Parathyroid adenoma (tissue), 2 donors: Measurements from ENCODE around the gene LIG1.

Source experiments
- H2AFZ ChIP-seq: fragments of 300-600 bp; sonication (generic); one replicate; pipeline ENCODE4 v1.7.0; 2017; ENCODE audit warnings: antibody characterized with exemption, mild to moderate bottlenecking
- H3K27ac ChIP-seq: fragments of 300-600 bp; sonication (generic); one replicate; pipeline ENCODE4 v1.7.0; 2017
- H3K27me3 ChIP-seq: fragments of 300-600 bp; sonication (generic); one replicate; pipeline ENCODE4 v1.7.0; 2017; ENCODE audit warnings: low read length; ENCODE audit not compliant: control insufficient read depth, insufficient read depth
- H3K36me3 ChIP-seq: fragments of 300-600 bp; sonication (generic); one replicate; pipeline ENCODE4 v1.7.0; 2017; ENCODE audit warnings: low read length; ENCODE audit not compliant: control insufficient read depth, insufficient read depth
- H3K4me1 ChIP-seq: fragments of 300-600 bp; sonication (generic); one replicate; pipeline ENCODE4 v1.7.0; 2017; ENCODE audit warnings: control low read depth
- H3K4me2 ChIP-seq: fragments of 300-600 bp; sonication (generic); one replicate; pipeline ENCODE4 v1.7.0; 2017; ENCODE audit warnings: low read length
- H3K4me3 ChIP-seq: fragments of 300-600 bp; sonication (generic); one replicate; pipeline ENCODE4 v1.7.0; 2017; ENCODE audit warnings: low read depth, low read length
- H3K79me2 ChIP-seq: fragments of 300-600 bp; sonication (generic); one replicate; pipeline ENCODE4 v1.7.0; 2017; ENCODE audit warnings: control low read depth
- H3K9ac ChIP-seq: fragments of 300-600 bp; sonication (generic); one replicate; pipeline ENCODE4 v1.7.0; 2017; ENCODE audit warnings: mild to moderate bottlenecking
- H3K9me3 ChIP-seq: fragments of 300-600 bp; sonication (generic); one replicate; pipeline ENCODE4 v1.7.0; 2017; ENCODE audit warnings: low read length; ENCODE audit not compliant: control insufficient read depth
- TF ChIP-seq, protein P1 (sequence below): fragments of 300-600 bp; sonication (generic); IDR thresholded peaks from one replicate; pipeline ENCODE4 v1.7.0; 2017; ENCODE audit warnings: antibody characterized with exemption, mild to moderate bottlenecking
- donor health status: primary hyperparathyroidism.

The LIG1 gene

DNA sequence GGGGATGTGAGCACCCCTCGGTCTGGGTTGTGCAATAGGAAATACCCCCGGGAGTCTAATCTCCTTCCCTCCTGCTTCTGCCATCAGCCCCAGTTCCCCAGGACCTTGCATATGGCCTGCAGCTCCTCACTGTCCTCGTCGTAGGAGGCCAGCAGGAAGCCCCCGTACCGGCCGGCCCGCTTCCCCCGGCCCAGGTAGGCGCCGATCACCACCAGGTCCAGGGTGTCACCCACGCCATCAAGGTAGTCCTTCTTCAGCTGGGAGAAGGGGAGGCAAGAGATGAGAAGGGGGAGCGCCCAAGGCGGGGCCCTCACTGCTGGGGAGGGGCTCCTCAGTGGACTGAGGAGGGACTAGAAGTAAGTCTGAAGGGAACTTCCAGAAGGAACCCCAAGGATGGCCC is 49.1 kb downstream of the LIG1 start:
- Histone ChIP-seq H3K36me3 (no peaks in the 10 kb centered on the region), H3K4me2 (no peak overlapping the region), H3K4me3 (no peak overlapping the region), H3K27ac (no peak overlapping the region), H3K79me2 (no peaks in the 10 kb centered on the region), H3K9me3 (no peaks in the 10 kb centered on the region), H3K9ac (no peak overlapping the region), H3K4me1 (no peaks in the 10 kb centered on the region), H2AFZ (no peak overlapping the region), H3K27me3 (no peaks in the 10 kb centered on the region)
- TF ChIP-seq, protein P1, sequence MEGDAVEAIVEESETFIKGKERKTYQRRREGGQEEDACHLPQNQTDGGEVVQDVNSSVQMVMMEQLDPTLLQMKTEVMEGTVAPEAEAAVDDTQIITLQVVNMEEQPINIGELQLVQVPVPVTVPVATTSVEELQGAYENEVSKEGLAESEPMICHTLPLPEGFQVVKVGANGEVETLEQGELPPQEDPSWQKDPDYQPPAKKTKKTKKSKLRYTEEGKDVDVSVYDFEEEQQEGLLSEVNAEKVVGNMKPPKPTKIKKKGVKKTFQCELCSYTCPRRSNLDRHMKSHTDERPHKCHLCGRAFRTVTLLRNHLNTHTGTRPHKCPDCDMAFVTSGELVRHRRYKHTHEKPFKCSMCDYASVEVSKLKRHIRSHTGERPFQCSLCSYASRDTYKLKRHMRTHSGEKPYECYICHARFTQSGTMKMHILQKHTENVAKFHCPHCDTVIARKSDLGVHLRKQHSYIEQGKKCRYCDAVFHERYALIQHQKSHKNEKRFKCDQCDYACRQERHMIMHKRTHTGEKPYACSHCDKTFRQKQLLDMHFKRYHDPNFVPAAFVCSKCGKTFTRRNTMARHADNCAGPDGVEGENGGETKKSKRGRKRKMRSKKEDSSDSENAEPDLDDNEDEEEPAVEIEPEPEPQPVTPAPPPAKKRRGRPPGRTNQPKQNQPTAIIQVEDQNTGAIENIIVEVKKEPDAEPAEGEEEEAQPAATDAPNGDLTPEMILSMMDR, result no peak

DNA sequence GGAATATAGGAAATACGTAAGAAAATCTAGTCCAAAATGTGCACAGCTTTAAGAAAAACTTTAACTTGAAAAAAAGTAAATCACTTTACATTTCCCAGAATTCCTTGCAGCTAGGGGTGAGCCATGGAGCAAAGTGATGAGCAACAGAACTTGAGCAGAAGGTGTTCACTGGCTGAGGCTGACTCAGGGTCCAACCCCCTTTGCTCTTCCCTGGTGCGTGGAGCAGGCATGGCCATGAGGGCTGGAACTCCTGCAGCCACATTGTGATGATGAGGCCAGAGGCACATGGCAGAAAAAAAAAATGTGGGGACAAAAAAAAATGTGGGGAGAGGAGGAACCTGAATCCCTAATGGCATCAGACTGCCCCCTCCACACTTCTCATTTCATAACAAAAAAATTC is 49.6 kb downstream of the LIG1 start:
- Histone ChIP-seq H3K79me2 (no peaks in the 10 kb centered on the region), H3K36me3 (no peaks in the 10 kb centered on the region), H2AFZ (no peak overlapping the region), H3K4me1 (no peaks in the 10 kb centered on the region), H3K4me3 (no peak overlapping the region), H3K27ac (no peak overlapping the region), H3K4me2 (no peak overlapping the region), H3K27me3 (no peaks in the 10 kb centered on the region), H3K9me3 (no peaks in the 10 kb centered on the region), H3K9ac (no peak overlapping the region)
- TF ChIP-seq, protein P1, result no peak

DNA sequence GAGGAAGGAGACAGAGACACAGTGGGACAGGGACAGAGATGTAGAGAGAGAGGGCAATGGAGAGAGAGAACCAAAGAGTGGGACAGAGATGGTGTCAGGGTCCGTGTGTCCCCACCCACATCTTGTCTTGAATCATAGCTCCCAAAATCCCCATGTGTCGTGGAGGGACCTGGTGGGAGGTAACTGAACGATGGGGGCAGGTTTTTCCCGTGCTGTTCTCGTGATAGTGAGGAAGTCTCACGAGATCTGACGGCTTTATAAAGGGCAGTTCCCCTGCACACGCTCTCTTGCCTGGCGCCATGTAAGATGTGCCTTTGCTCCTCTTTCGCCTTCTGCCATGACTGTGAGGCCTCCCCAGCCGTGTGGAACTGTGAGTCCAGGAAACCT is 52.0 kb downstream of the LIG1 start:
- no peaks in the 10 kb centered on the region for H3K36me3 ChIP-seq

DNA sequence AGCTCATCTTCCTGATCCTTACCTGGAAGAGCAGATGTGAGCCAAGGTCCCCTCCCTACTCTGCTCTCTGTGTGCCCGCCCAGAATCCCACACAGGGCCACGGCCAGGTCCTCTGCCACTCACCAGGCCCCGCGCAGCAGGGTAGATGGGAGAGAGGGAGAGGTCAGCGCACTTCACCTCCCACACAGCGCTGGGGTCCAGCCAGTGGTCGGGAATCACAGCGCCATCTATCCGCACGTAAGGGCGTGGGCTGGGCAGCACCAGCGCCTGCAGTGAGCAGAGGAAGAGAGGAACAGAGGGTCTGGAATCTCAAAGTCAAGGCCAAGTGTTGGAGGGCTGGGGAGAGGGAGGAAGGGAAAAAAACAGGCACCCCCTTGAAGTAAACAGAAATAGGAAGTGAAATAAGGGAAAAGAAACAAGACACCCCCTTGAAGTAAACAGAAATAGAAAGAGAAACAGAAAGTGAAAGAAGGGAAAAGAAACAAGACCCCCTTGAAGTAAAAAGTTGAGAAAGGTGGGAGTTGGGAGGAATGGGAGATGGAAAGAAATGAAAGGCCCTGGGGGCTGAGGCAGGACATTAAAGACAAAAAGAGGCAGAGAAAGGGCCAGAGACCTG is 52.5 kb downstream of the LIG1 start:
- Histone ChIP-seq H3K79me2 (no peaks in the 10 kb centered on the region), H3K4me2 (no peak overlapping the region), H3K27me3 (no peaks in the 10 kb centered on the region), H3K9me3 (no peaks in the 10 kb centered on the region), H3K4me3 (no peak overlapping the region), H3K27ac (no peak overlapping the region), H3K9ac (no peak overlapping the region), H2AFZ (no peak overlapping the region), H3K36me3 (no peaks in the 10 kb centered on the region), H3K4me1 (no peaks in the 10 kb centered on the region)
- TF ChIP-seq, protein P1, result no peak

More for the DNA sequence above, 52.0 kb downstream of the LIG1 start:
- H3K4me2 ChIP-seq, result no peak overlapping the region
- H3K4me1 ChIP-seq, result no peaks in the 10 kb centered on the region
- no peak overlapping the region for H3K9ac ChIP-seq
- no peaks in the 10 kb centered on the region for H3K27me3 ChIP-seq
- H2AFZ ChIP-seq, result no peak overlapping the region
- TF ChIP-seq, protein P1, result no peak
- H3K4me3 ChIP-seq, result no peak overlapping the region
- H3K79me2 ChIP-seq, result no peaks in the 10 kb centered on the region
- no peak overlapping the region for H3K27ac ChIP-seq
- no peaks in the 10 kb centered on the region for H3K9me3 ChIP-seq

DNA sequence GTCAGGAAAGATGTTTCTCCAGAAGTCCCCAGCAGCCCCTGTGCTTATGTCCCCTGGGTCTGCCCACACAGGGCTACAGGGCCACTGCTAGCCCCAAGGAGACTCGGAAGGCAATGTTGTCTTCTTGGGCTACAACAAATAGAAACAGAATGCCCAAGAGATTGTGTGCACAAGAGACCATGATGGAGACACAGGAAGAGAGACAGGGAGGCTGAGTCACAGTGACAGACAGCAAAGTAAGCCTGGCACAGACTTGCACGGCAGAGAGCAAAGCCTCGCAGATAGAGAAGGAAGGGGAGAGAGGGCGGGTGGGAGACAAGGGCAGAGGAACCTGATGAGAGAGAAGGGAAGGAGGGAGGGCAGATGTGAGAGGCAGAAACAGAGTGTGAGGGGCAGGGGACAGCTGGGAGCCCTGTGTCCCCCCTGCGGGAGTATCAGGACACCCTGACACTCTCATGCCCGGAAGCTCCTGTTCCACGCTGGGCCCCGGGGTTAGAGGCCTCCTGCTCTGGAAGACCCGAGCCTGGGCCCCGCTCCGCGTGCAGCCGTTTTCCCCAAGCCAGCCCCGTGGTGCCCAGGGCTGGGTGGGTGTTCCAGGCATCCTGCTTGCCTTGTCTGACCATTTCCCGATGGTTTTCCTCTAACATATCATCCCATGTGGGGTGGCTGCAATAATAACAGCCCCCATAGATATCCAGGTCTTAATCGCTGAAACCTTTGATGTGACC is 56.8 kb downstream of the LIG1 start:
- no peak overlapping the region for H3K4me2 ChIP-seq
- peaks cover 6% of the 10 kb centered on the region for H3K4me1 ChIP-seq
- H3K27ac ChIP-seq, result no peak overlapping the region
- H2AFZ ChIP-seq, result no peak overlapping the region
- no peaks in the 10 kb centered on the region for H3K27me3 ChIP-seq
- TF ChIP-seq, protein P1, result no peak
- no peak overlapping the region for H3K4me3 ChIP-seq
- H3K36me3 ChIP-seq, result no peaks in the 10 kb centered on the region
- H3K9ac ChIP-seq, result no peak overlapping the region
- H3K9me3 ChIP-seq, result no peaks in the 10 kb centered on the region
- no peaks in the 10 kb centered on the region for H3K79me2 ChIP-seq
